Measurements from ENCODE around the gene TLR9. TPM values are rescaled to one million over a fixed set of nuclear protein-coding genes. Genes with fewer than 3 reads are reported as not detected.

The TLR9 gene
- total and polyA plus RNA-seq, 9 of the 15 experiments (the other 6 are each of a cell fraction or from before 2014, with no cell fraction given): not detected

DNA sequence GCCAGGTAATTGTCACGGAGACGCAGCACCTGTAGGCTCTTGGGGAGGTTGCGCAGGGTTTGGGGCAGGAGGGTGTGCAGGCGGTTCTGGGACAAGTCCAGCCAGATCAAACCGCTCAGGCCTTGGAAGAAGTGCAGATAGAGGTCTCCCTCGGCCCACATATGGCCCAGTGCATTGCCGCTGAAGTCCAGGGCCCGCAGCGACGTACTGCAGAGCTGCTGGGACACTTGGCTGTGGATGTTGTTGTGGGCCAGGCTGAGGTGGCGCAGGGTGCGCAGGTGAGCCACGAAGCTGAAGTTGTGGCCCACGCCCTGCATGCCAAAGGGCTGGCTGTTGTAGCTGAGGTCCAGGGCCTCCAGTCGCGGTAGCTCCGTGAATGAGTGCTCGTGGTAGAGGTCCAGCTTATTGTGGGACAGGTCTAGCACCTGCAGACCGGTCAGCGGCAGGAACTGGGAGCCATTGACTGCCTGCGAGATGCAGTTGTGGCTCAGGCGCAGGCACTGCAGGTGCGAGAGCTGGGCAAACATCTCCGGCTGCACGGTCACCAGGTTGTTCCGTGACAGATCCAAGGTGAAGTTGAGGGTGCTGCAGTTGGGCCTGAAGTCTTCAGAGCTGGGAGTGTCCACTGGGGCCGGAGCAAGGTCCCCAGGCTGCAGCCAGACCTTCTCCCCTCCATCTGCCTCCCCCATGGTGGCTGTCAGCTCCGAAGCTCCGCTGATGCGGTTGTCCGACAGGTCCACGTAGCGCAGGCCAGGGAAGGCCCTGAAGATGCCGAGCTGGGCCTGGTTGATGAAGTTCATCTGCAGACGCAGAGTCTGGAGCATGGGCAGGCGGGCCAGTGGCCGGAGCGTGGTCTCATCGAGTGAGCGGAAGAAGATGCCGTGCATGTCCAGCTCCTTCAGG, 2.9 kb downstream of the TLR9 start:
- peak overlapping the region in 1 of 2 experiments; percentile 35; a peak in 2 of 4 replicates for H3K9ac ChIP-seq (ENCODE audit: insufficient read depth in 1 of 2, low read depth in 2 of 2, low read length in 2 of 2)
- POLR2A ChIA-PET: interaction anchor here (0.6 to 1.1 kb wide), 3 partner anchors 24 to 216 kb away, joined by 3 read pairs; no protein-coding TSS in a partner anchor
- ATAC-seq (no peak), DNase-seq (ENCODE audit: extremely low read depth in 1 of 4, low spot score in 3 of 4) (no peak), FAIRE-seq (no peak)
- H3K4me2 ChIP-seq (ENCODE audit: insufficient read depth, low read length): no peak overlapping the region
- H3K4me3 ChIP-seq: no peak overlapping the region
- no peaks in the 10 kb centered on the region for H3K9me3 ChIP-seq (replicated peaks; ENCODE audit: control insufficient read depth, insufficient read depth, low read depth, low read length)
- H2AFZ ChIP-seq (ENCODE audit: low read depth, low read length): no peak overlapping the region
- H3K27ac ChIP-seq (ENCODE audit: extremely low read depth, low read depth, low read length): no peak overlapping the region
- WGBS (ENCODE audit: insufficient coverage, low coverage, missing lambda C conversion rate): 60% methylated on average over 31 of the region's 41 CpGs
- H3K79me2 ChIP-seq (ENCODE audit: control insufficient read depth, insufficient read depth, low read length): no peaks in the 10 kb centered on the region
- no peaks in the 10 kb centered on the region for H3K36me3 ChIP-seq (ENCODE audit: control insufficient read depth, insufficient read depth, low read length)
- H4K20me1 ChIP-seq (replicated peaks; ENCODE audit: control insufficient read depth, insufficient read depth, low read length): no peaks in the 10 kb centered on the region
- CTCF ChIA-PET (ENCODE audit: low intra/inter-chr PET ratio): no interaction called here
- BruUV-seq (replicated peaks): no TSS peak
- H3K4me1 ChIP-seq (replicated peaks in 1 of 2; ENCODE audit: control insufficient read depth in 2 of 2, insufficient read depth in 2 of 2, low read length in 2 of 2): peaks cover 22 to 55% of the 10 kb centered on the region in 2 experiments
- no peaks in the 10 kb centered on the region for H3K27me3 ChIP-seq (ENCODE audit: control insufficient read depth in 2 of 2, insufficient read depth in 2 of 2, low read length in 2 of 2)
- intact Hi-C loops (cut with micrococcal nuclease) (loop anchor here (5.0 kb wide), 3 partner anchors 165 to 225 kb away; partner anchors contain the start of gene SEMA3G), in situ Hi-C loops (cut with MboI) (no loop called here)
- no peaks in the 10 kb centered on the region for H3K9me1 ChIP-seq (ENCODE audit: control insufficient read depth, insufficient read depth, low read length)
- no peak for TF ChIP-seq ZNF79 (CRISPR knock-in tag; IDR thresholded peaks at IDR 0.05; ENCODE audit: low read depth)
- TF ChIP-seq, protein P1, sequence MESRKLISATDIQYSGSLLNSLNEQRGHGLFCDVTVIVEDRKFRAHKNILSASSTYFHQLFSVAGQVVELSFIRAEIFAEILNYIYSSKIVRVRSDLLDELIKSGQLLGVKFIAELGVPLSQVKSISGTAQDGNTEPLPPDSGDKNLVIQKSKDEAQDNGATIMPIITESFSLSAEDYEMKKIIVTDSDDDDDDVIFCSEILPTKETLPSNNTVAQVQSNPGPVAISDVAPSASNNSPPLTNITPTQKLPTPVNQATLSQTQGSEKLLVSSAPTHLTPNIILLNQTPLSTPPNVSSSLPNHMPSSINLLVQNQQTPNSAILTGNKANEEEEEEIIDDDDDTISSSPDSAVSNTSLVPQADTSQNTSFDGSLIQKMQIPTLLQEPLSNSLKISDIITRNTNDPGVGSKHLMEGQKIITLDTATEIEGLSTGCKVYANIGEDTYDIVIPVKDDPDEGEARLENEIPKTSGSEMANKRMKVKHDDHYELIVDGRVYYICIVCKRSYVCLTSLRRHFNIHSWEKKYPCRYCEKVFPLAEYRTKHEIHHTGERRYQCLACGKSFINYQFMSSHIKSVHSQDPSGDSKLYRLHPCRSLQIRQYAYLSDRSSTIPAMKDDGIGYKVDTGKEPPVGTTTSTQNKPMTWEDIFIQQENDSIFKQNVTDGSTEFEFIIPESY (CRISPR knock-in tag; IDR thresholded peaks at IDR 0.05): peak; percentile 51

Measured in K562 (cell line).